Measurements from ENCODE around the gene TET2. TPM values are rescaled to one million over a fixed set of nuclear protein-coding genes. Genes with fewer than 3 reads are reported as not detected.
"Not testable (repeated sequence)": the region's sequence is repeated elsewhere in the genome, so short reads cannot be mapped to it uniquely, and the experiment has no call there.

TET2 gene
- total RNA-seq, 1 experiment from 2014 or later = 7.4 TPM

GRCh38 chr4:105291925-105292324, 145.2 kb downstream of the TET2 start:
- no peak for DNase-seq (ENCODE audit: low spot score)

- no peak for DNase-seq (ENCODE audit: low spot score)
Measured at GRCh38 chr4:105293360-105293759, 146.7 kb downstream of the TET2 start.

GRCh38 chr4:105296672-105297071, 150.0 kb downstream of the TET2 start:
- no peak for DNase-seq (ENCODE audit: low spot score)

- DNase-seq (ENCODE audit: low spot score) = not testable (repeated sequence)
Measured at GRCh38 chr4:105299027-105299426, 152.4 kb downstream of the TET2 start.

GRCh38 chr4:105304085-105304484, 157.4 kb downstream of the TET2 start:
- DNase-seq (ENCODE audit: low spot score) = no peak

GRCh38 chr4:105305019-105305836, 158.6 kb downstream of the TET2 start:
- no peak for DNase-seq (ENCODE audit: low spot score)

GRCh38 chr4:105306158-105306781, 159.6 kb downstream of the TET2 start:
- DNase-seq (ENCODE audit: low spot score) = no peak

- DNase-seq (ENCODE audit: low spot score) = no peak
Measured at GRCh38 chr4:105306820-105307219, 160.1 kb downstream of the TET2 start.

- no peak for DNase-seq (ENCODE audit: low spot score)
Measured at GRCh38 chr4:105318486-105318885, 171.8 kb downstream of the TET2 start.

- no peak for DNase-seq (ENCODE audit: low spot score)
Measured at GRCh38 chr4:105327222-105327621, 180.5 kb downstream of the TET2 start.

- DNase-seq (ENCODE audit: low spot score) = no peak
Measured at GRCh38 chr4:105327956-105328355, 181.3 kb downstream of the TET2 start.

GRCh38 chr4:105329081-105329480, 182.4 kb downstream of the TET2 start:
- DNase-seq (ENCODE audit: low spot score) = no peak
